ENCODE measurements around the gene TRMT2A.
"Not testable (repeated sequence)": the region's sequence is repeated elsewhere in the genome, so short reads cannot be mapped to it uniquely, and the experiment has no call there.

The TRMT2A gene

DNA sequence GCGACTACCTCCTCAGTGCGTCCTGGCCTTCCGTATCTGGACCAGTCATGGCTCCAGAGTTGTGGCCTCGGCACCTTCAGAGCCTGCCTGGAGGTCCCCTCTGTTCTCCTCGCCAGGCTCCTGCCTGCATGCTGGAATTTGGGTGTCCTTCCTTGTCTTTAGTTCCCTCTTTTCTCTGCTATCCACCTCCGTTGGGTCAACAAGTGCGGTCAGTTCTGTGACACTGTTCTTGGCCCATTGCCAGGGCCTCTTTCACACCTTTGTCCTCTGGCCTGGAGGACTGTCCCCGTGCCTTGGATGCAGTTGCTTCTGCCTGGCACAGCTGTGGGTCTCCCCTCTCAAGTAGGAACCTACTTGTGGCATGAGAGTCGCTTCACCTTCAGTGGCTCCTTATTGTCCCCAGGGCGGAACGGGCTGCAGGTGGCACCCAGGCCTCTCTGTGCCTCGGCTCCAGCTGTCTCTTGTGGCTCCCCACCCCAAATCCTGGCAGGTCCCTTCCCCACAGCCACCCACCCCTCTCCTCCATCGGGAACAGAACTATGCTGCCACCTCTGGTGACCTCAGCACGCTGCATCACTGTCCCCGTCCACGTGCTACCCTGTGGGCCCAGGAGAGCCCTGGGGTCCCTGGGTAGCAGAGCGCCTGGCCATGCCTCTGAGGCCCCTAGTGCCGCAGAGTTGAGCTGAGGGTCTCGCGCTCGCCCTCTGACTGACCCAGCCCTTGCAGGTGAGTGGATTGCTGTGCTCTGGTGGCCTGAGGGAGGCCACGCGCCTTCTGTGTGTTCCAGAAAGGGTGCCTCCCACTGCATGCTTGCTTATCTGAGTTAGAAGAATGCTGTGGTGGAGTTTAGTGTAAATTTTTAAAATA, 32.2 kb downstream of the TRMT2A start:
- DNase-seq: no peak

DNA sequence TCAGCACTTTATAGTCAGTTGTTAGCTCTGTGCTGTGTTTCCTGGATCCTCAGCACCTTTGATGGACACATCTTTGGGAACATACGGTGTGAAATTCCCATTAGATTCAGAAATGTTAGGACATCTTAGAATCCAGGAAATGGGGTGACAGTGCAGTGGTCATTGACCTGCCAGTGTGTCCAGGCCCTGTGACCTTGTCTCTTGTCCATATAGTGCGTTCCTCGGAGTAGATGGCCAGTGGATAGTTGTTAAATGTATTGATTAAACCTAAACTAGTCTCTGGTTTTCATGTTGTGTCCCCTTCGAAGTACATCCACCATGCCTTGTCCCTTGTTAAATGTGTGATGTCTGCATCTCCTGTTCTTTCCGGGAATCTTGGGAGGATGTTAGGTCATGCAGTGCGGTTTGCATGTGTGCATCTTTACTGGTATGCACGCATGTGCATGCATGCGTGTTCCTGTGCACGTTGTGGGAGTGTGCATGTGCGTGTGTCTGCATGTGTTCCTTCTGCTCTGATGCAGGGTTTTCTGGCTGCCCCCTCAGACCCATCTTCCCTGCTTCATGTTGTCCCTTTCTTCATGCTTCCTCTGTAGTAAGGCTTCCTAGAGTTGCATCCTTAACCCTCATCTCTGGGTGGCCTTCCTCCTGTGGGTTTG, 33.0 kb downstream of the TRMT2A start:
- DNase-seq: no peak

DNA sequence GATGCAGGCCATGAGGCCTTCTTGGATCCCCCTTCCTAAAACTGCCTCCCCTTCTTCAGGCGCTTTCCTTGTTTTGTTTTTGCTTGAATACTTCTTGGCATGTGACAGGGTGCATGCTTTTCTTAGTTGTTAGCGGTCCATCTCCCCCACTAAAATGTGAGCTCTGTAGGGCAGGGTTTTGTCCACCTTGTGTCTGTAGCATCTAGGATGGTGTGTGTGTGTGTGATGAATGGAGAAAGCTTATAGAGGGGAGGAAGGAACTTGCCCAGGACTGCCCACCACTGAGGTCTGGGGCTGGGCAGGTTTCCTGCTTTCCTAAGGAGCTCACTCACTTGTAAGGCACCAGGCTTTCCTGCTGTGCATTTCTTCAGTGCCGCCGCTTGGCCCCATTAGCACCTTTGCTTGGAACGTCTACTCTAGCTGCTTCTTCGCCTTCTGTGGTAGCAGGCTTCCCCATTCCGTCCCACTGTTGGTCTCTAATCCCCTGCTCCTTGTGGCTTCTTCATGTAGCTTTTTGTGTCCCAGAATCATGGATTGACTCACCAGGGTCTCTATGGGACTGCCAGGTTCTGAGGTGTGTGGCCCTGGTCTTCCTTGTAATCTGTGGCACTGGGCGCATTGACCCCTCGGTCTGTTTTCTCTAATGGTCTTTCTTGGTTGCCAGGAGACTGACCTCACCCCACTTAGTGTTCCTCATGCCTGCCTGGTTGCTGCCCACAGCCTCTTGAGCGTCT, 33.7 kb downstream of the TRMT2A start:
- DNase-seq: no peak

GRCh38 chr22:20080776-20081654, 36.0 kb downstream of the TRMT2A start:
- peak; percentile 7 for DNase-seq

DNA sequence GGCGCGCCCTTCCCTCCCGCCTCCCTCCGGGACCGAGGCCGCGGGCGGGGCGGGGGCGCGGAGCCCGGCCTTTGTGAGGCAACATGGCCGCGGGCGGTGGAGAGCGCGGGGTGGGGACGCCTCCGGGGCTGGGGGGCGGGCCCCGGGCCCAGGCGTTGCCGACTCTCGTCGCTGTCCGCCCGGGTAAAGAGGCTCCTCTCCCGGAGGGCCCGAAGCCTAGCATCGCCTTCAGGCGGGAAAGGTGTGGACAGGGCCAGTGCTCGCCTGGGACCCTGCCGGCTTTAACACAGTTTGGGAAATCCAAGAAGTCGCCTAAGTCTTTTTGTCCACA, 36.6 kb downstream of the TRMT2A start:
- DNase-seq: no peak

DNA sequence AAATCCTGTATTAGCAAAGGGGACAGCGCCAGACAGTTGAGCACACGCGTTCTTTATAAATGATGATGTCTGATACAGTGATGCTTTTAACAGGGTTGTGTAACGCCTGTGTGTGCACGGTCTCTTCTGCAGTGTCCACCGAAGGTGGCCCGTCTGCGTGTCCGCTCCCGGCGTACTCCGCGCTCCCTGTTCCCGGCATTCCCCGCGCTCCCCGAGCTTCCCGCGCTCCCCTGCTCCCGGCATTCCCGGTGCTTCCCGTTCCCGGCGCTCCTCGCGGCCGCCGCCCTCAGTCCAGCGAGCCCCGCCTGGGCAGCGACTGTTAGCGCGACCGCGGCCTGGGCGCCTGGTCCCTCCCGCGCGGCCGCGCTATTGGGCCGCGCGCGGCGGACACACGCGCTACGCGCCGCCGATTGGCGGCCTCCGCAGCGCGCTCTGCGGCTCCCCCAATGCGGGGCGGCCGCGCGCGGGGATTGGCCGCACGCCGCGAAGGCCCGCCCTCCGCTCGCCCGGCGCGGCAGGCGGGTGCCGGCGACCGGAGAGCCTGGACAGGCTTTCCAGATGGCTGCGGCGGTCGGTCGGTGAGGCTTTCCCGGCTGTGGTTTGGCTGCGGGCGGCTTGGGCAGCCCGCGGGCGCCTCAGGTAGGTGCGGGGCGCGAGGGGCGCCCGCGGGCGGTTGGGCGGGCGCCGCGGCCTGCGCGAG, 37.1 kb downstream of the TRMT2A start, which contains the start of gene DGCR8:
Gene DGCR8, plus strand, starts transcription at position 497 of the 700 bp plus-strand sequence. CDS start 5,723 bp downstream, outside the sequence.
- DNase-seq: peak; percentile 79

DNA sequence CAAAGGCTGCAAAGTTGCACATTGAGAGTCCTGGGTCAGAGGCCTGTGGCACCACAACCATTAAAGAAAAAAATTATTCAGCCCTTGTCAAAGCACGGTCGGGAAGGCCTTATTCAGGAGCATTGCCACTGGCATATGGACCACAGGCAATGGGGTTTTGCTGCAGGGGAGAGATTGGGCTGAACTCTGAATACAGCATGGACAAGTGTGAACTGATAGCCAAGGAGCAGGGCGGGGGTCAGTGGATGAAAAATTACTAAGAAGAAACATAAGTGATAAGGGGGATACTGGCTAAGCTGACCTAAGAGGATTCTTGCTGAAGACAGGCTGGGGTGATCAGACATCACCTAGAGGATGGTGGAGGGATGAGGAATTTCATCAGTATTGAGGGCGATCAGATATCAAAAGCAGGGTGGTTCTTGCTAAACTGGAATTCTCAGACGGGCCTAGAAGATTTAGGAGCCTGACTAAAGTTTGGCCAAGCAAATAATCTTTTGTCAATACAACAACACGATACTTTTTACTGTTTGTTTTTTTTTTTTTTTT, 40.3 kb downstream of the TRMT2A start:
- DNase-seq: no peak

GRCh38 chr22:20071524-20071972, 45.5 kb downstream of the TRMT2A start:
- no peak for DNase-seq

DNA sequence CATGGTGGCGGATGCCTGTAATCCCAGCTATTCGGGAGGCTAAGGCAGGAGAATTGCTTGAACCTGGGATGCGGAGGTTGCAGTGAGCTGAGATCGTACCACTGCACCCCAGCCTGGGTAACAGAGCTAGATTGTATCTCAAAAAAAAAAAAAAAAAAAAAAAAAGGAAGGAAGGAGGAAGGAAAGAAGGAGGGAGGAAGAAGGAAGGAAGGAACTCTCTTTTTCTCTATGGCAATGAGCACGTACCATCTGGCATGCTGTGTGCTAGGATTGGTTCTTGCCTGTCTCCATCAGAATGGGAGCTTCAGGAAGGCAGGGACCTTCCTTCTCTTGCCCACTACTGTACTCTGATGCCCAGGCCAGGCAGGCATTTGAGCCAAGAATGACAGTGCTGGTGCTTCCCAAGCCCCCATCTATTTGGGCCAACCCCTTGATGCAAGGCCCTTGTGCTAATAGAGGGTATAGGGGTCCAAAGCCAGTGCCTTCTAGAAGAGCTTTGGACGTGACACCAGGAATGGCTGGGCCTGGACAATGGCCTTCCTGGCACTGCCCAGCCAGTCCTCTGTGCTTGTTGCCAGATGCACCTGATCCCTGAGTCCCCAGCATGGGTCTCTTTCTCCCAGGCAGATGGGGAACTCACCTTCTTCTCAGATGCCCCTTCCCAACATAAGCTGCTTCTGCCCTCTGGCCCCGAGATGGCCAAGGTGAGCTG, 47.5 kb downstream of the TRMT2A start:
- DNase-seq: no peak

DNA sequence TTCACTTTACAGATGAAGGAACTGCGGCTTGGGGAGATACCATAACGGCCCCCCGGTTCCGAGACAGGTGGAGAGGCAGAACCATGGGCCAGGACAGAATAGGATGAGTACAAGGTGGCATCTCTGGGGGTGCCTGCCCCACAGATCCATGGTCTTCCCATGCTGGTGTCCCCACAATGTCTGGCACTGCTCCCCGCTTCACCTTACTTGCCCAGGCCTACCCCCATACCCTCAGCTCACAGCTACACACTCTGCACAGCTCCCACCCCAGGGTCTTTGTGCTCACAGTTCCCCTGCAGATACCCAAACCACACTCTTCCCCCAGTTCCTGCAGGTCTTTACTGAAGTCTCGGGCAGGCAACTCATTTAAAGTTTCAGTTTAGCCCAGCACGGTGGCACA, 48.4 kb downstream of the TRMT2A start:
- no peak for DNase-seq

DNA sequence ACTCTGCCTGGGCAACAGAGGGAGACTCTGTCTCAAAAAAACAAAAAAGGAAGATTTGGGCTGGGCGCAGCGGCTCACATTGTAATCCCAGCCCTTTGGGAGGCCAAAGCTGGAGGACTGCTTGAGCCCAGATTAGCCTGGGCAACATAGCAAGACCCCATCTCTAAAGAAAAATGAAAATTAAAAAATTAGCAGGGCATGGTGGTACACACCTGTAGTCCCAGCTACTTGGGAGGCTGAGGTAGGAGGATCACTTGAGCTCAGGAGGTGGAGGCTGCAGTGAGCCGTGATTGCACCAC, 49.7 kb downstream of the TRMT2A start:
- DNase-seq: not testable (repeated sequence)

DNA sequence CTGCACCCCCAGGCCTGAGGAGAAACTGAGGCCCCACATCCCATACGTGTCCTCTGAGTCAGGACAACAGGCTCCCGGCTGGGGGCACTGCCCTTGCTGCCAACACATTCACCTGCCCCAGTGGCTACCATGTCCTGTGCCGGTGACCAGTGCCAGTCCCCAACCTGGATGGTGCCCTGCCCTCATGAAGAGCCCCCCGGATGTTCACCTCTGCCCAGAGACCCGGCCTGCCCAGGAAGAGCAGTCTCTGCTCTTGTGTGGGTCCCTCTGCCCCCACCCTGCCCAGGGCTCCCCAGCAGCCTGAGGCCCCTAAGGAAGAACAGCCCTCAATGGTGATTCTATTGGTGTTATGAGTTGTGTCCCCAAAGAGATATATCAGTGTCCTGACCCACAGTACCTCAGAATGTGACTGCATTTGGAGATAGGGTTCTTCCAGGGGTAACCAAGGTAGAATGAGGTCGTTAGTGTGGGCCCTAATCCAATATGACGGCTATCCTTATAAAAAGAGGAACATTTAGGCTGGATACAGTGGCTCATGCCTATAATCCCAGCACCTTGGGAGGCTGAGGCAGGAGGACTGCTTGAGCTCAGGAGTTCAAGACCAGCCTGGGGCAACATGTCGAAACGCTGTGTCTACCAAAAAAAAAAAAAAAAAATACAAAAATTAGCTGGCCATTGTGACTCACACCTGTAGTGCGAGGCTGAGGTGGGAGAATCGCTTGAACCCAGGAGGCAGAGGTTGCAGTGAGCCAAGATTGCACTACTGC, 50.2 kb downstream of the TRMT2A start:
- DNase-seq: no peak

DNA sequence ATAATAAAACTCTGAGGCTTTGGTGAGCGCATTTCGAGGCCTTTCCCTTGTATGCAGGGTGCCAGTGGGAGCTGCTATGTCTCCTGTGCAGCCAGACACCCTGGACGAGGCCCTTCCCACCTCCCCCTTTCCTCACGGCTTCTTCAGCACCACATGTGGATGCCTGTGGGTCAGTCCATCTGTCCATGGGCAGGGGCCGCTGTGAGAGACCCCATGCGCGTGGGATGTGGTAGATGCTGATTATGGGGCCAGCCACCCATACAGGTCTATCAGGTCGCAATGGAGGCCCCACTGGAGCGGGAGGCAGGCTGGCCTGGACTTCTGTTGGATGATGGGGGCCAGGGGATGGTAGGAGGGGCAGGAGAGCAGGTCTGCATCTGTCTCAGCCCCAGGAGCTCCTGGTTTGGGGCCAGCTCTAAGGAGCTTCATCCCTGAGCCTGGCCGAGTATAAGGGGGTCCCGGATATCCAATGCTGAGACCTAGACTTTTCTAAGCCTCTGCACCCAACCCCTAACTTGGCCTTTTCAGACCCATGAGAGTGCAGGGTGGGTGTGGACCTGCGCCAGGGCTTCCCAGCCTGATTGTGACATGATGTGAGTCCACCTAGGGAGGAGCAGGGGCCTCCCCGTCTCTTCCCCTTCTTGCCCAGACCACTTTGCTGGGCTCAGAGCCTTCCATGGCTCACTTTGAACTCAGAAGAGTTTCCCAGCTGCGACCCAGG, 51.0 kb downstream of the TRMT2A start:
- DNase-seq: no peak

DNA sequence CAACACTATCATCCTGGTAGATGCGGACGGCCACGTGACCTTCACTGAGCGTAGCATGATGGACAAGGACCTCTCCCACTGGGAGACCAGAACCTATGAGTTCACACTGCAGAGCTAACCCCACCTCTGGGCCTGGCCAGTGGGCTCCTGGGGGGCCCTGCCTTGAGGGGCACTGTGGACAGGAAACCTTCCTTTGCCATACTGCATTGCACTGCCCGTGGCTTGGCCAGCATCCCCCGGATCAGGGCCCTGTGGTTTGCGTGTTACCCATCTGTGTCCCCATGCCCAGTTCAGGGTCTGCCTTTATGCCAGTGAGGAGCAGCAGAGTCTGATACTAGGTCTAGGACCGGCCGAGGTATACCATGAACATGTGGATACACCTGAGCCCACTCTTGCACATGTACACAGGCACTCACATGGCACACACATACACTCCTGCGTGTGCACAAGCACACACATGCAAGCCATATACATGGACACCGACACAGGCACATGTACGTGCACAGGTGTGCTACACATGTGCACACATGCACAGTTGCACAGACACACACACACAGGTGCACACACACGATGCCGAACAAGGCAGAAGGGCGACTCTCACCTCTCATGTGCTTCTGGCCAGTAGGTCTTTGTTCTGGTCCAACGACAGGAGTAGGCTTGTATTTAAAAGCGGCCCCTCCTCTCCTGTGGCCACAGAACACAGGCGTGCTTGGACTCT, 52.3 kb downstream of the TRMT2A start:
- DNase-seq: no peak

DNA sequence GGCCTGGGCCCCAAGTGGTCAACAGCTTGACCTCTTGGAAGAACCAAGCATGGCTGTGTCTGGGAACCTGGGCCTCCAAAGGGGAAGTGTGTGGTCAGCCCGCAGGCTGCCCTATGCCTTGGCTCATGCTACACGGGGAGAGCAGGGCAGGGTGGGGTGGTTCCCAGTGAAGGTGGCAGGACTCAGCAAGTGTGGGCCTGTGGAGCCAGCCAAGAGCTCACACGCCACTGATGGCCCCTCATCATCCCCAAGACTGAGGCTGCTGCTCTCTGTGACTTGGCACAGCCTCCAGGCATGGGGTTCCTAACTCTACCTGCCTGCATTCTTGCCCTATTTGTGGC, 52.9 kb downstream of the TRMT2A start:
- DNase-seq: no peak

GRCh38 chr22:20063271-20064139, 53.5 kb downstream of the TRMT2A start:
- no peak for DNase-seq

DNA sequence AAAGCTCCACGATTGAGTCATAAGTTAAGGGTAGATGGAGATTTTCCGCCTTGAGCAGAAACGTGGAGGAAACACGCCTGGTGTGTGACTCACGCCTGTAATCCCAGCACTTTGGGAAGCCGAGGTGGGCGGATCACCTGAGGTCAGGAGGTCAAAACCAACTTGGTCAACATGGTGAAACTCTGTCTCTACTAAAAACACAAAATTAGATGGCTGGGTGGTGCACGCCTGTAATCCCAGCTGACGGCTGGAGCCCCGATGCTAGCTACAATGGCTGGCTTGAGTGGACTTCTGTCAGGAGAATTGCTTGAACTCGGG, 54.3 kb downstream of the TRMT2A start:
- DNase-seq: no peak

GRCh38 chr22:20062043-20062765, 54.8 kb downstream of the TRMT2A start:
- no peak for DNase-seq
